GM12891 (cell line): Measurements from ENCODE around the gene RSPH4A.
A peak's percentile ranks its signal among the peaks of the same experiment; 100 is the strongest.

Source experiments
- PAX5 ChIP-seq: IDR thresholded peaks from 2 replicates; pipeline ENCODE4 v1.6.1; 2011; ENCODE audit warnings: low read length, moderate library complexity, mild to moderate bottlenecking; ENCODE audit not compliant: insufficient read depth, severe bottlenecking
- POLR2A ChIP-seq: IDR thresholded peaks from 2 replicates; pipeline ENCODE4 v1.6.1; 2011; ENCODE audit warnings: low read depth, low read length, control low read depth
- POLR2AphosphoS5 ChIP-seq: IDR thresholded peaks from 2 replicates; pipeline ENCODE4 v1.6.1; 2011; ENCODE audit warnings: low read depth, low read length, control low read depth
- SPI1 ChIP-seq: IDR thresholded peaks from 2 replicates; pipeline ENCODE4 v1.6.1; 2011; ENCODE audit warnings: low read depth, low read length, control low read depth

DNA sequence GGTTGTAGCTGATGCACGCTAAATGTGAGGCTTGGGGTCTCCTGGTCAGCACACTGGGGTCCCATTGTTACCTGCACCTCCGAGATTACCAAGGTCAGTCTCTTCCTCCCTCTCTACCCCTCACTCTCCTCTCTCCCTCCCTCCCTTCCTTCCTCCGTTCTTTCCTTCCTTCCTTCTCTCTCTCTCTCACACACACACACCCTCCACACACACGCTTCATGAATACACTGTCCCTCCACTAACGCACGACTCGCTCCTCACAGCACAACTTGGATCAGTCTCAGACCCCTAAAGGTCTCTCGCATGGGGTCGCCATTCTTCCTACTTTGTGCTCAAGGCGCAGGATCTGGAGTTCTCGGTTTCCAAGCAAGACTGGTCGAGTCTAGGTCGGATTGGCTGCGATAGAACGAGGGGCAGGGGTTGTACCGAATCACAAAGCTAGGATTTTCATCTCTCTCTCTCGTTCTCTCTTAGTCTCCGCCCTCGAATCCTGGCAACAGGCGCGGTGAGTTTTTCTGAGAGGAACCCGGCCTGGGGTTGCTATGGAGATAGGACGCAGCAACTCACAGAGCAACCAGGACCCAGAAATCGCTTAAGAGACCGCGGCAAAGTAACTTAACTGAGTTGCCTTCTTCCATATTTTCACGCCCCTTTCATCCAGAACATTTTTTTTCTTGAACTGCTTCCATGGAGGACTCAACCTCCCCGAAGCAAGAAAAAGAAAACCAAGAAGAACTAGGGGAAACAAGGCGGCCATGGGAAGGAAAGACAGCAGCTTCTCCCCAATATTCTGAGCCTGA is at the start of gene RSPH4A:
- TF ChIP-seq POLR2A (no peak), POLR2AphosphoS5 (no peak), PAX5 (no peak), SPI1 (peak; percentile 40)
